HG03097 (cell line): ENCODE results near the gene TXLNG.
"Not testable (repeated sequence)": the region's sequence is repeated elsewhere in the genome, so short reads cannot be mapped to it uniquely, and the experiment has no call there.

Source experiments
- ATAC-seq: cut with Tn5 transposase; IDR thresholded peaks from one replicate; pipeline ENCODE4 v1.9.1; 2021; ENCODE audit not compliant: unreplicated experiment, low FRiP score

Gene TXLNG

DNA sequence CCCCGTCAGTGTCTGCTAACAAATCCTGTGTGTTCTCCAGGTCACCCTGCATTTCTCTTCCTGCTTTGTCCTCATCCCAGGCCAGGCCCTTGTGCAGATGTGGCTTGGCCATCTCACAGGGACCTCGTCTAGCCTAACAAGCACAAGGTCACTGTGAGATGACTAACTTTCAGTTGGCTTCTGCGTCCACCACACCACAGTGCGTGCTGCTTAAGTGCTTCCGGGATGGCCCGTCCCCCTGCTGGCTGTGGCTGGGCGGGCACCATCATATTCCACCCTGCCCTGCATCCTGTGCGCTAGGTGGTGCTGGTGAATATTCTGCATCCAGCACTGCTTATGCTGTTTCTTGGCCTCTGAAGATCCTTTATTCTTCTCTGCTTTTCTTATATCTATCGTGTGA, 50.1 kb downstream of the TXLNG start:
- no peak for ATAC-seq

DNA sequence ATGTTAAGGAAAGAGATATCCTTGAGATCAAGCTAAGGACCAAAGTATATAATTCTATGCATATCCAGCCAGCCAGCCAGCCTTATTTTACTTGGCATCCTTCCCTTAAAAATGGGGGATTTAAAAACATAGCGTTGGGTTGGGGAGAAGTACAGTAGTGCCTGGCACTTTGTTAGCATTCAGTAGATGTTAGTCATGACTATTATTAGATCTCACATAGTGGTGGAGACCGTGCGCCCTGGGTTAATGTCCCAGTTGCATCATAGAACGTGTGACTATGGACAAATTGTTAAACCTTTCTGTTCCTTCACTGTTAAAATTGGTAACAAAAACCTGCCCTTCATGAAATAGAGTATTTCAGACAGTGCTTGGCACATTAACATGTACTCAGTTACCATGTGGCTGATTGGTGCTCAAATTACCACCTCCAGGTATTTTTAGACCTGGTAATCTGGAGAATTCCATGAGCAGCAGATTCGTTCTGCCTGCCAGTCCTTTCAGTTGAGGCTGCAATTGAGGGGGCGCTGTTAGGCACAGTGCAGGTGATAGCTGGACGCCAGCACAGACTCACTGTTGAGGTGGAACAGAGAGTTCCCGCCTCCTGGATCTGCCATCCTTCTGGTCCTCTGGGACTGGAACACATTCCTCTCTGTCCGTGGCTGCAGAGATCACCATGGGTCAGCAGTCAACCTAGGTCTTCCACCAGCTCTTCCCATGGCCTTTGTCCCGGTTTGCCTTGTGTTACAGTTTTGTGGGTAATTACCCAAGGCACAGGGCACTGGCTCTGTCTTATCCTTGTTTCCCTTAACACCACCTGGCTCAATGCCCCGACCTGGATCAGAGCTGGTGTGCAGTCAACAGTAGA, 52.2 kb downstream of the TXLNG start:
- no peak for ATAC-seq

DNA sequence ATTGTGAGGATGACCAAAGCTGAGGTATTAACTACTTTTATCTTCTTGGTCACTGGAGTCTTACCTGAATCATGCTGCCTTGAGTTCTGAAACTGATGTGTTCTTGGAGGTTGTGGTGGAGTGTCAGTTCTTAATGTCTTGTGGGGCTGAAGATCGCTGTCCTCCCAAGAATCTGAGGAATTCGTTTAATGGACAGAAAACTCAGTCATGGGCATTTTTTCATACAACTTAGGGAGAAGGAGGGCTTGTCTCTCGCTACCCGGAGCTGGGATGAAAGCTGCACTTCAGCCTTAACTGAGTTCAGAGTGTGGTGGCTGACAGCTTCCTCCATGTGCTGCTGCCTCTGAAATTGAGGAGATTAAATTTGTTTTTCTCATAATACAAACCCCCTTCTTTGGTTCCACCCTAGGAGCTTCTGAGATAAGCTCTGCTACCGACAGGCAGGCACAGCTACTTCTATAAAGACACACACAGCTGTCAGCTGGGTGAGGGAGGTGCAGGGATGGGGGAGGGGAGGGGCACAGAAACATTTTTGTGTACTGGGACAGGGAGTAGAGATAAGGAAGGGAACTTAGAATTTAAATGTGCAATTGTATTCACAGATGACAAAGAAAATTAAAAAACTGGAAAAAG, 53.1 kb downstream of the TXLNG start:
- ATAC-seq = no peak

GRCh38 chrX:16839852-16840460, 53.7 kb downstream of the TXLNG start:
- no peak for ATAC-seq

GRCh38 chrX:16842684-16843083, 56.4 kb downstream of the TXLNG start:
- ATAC-seq = no peak

DNA sequence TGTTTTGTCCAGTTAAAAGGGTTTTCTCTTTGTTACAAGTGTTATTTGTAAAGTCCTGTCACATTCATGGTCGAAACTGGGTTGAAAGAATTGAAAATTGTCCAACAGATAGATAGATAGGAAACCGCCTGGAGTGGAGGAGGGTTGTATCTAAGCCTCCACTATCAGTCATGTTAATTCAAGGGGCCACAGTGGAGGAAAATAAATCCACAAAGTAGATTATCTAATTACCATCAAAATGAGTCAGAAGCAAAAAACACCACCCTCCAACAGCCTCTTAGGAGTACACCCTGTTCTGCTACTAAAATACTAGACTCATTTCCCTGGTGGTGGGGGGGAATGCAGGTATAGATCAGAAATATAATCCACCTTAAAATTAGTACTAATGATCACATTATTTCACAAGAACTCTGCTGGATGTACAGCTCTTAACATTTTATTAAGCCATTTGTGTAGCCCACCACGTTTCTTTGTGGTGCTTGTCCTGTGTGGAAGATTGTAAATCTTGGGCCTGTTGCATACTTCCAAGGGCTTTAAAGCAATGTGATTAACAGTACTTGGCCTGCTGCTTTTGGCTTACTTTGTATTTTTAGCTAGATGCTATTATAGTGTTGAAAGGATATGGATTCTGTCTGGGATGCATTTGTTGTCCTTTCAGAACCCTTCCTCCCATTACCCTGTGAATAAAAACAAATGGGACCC, 57.1 kb downstream of the TXLNG start:
- ATAC-seq = no peak

- ATAC-seq = no peak
Measured at GRCh38 chrX:16845686-16846085, 59.4 kb downstream of the TXLNG start.

- ATAC-seq = no peak
Measured at GRCh38 chrX:16848541-16848940, 62.3 kb downstream of the TXLNG start.

DNA sequence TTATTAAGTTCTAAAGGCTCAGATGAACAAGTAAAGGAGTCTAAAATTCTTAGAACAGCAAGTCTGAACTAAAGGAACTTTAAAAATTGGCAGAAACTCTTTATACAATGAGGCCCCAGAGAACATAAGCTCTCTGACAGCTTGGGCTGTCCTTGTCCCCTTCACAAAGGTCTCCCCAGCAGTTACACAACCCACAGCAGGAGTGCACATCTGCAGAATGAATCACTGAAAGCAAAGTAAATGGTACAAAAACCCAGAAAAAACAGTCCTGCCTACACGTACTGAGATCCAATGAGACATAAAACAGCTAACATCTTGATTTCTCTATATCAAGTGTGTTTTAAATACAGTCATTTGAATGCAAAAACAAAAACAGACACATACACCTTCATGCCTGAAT, 65.2 kb downstream of the TXLNG start:
- ATAC-seq = no peak

DNA sequence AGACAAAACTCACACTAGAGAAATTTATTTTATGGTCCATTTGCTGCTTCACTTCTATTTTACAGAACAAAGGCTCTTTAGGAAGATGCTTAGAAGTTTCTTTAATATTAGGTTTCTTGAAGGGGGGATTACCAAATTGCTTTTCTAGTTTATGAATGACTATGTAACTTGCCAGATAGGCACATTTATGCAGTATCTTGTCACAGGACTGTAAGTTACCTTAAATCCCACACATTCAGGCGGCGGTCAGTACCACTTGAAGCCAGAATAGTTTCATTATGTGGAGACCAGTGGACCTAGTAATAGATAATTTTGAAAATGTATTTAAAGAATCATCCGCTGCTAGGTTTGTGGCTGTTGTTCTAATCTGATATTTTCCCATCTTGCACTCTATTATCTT, 65.6 kb downstream of the TXLNG start:
- ATAC-seq = no peak

DNA sequence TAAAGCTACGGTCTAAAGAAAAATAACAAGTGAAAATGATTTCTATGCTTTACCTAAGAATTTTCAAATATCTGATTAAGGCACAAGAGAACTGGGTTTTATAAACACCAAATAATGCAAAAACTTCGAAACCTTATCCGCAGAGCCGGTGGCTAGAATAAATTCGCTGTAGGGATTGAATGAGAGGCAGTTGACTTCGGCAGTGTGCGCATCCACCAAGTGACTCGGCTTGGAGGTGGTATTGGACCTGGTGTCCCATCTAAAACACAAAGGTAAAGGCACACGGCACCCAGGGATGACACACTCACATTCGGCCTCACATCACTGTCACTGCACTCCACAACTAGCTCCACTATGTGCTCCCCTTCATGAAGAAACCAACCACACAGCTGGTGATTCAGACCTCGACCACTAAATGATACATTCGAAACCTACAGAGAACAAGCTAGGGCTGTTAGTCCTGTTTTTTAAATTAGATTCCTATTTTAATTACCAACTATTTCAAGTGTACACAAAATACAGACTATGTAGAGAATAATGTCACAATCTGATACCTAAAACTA, 66.4 kb downstream of the TXLNG start:
- no peak for ATAC-seq

GRCh38 chrX:16853537-16853936, 67.3 kb downstream of the TXLNG start:
- ATAC-seq = no peak

- no peak for ATAC-seq
Measured at GRCh38 chrX:16855363-16856075, 69.3 kb downstream of the TXLNG start.

GRCh38 chrX:16856076-16856404, 69.8 kb downstream of the TXLNG start:
- ATAC-seq = not testable (repeated sequence)

- ATAC-seq = no peak
Measured at GRCh38 chrX:16856744-16857143, 70.5 kb downstream of the TXLNG start.

DNA sequence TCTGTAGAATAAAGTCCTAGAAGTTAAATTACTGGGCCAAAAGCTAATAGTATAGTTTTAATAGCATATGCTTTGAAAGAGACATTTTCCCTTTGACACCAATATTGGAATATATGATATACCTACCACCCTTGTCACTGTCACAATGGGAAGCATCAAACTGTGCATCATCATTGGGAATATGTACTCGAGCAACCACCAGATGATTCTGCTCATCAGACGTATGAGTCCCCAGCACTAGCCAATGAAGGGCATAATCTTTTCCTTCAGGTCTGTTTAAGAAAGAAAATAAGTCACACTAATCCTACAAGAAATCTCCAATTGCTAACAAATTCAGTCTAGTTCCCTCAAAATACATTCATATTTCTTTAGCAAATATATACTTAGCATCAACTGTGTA, 76.6 kb downstream of the TXLNG start:
- ATAC-seq = no peak

GRCh38 chrX:16867947-16868346, 81.7 kb downstream of the TXLNG start:
- no peak for ATAC-seq

GRCh38 chrX:16868920-16869319, 82.7 kb downstream of the TXLNG start:
- no peak for ATAC-seq

DNA sequence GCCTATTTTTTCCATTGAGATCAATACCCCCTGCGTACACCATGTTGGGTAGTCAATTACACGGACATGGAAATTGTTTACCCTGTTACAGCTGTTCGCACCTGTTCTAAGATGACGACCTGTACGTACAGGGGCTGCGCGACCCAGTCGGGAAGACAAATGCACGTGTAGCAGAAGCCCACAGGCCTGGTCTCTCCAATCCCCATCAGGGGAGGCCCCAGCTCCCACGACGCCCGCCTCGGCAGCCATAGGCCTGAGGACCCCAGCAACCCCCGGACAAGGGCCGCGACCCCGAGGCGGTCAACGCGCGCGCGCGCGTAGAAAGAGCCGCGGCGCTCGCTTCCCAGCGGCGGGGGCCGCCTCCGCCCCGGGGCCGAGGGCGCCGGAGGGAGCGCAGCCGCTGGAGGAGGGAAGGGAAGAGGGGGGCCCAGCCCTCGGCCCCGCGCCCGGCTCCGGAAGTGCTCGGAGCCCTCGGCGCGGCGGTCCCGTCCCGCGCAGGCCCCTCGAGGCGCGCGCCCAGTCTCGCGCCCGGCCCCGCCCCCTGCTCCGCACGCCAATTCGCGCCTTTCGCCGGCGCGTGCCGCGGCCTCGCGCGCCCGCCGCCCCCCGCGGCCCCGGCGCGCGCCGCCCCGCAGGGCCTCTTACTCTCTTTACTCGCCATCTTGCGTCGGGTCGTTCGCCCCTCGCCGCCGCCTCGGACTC, 83.3 kb downstream of the TXLNG start:
- peak; percentile 30 for ATAC-seq
